ENCODE results near the gene STK32B.
"Not testable (repeated sequence)": the region's sequence is repeated elsewhere in the genome, so short reads cannot be mapped to it uniquely, and the experiment has no call there.

Gene STK32B

DNA sequence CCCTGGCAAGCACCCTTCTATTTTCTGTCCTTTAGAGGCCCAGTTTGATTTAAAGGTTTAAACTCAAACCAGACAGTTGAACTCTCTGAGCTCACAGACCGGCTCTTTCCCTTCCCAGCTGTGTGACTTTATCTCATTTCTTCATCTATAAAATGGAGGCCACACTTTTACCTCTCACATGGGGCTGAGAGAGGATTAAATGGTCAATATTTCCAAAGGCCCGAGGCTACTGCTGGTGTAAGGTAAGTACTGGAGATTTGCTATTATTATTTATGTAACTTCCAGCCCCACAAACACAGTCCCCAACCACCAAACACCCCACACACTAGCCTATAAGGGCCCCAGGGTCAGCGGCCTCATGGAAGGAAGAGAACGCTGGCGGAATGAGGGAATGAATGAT, 18.5 kb upstream of the STK32B start:
- no peak for DNase-seq

DNA sequence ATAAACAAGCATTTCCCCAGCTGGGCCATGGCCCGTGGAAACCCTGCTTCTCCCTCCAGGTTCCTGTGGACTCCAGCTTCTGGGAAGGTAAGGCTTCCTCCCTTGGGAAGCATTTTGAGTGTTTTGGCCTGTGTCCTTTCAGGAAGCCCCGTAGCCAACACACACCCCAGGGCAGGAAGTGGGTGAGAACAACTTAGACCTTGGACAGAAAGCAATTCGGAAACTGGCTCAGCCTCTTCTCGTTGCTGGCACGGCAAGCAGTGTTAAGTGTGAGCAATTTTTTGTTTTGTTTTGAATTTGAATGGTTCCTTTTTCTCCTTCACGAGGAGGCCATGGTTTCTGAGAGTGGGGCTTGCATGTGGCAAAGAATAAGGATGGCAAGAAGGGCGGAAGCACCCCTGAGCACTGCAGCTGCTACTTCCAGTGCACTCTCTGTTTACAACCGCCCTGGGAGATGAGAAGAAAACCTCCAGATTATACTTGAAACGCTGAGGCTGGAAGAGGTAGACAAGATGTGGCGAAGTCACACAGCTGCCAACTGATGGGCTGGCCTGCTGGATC, 17.9 kb upstream of the STK32B start:
- no peak for DNase-seq

GRCh38 chr4:5034206-5034605, 17.1 kb upstream of the STK32B start:
- no peak for DNase-seq

GRCh38 chr4:5036239-5036638, 15.0 kb upstream of the STK32B start:
- no peak for DNase-seq

DNA sequence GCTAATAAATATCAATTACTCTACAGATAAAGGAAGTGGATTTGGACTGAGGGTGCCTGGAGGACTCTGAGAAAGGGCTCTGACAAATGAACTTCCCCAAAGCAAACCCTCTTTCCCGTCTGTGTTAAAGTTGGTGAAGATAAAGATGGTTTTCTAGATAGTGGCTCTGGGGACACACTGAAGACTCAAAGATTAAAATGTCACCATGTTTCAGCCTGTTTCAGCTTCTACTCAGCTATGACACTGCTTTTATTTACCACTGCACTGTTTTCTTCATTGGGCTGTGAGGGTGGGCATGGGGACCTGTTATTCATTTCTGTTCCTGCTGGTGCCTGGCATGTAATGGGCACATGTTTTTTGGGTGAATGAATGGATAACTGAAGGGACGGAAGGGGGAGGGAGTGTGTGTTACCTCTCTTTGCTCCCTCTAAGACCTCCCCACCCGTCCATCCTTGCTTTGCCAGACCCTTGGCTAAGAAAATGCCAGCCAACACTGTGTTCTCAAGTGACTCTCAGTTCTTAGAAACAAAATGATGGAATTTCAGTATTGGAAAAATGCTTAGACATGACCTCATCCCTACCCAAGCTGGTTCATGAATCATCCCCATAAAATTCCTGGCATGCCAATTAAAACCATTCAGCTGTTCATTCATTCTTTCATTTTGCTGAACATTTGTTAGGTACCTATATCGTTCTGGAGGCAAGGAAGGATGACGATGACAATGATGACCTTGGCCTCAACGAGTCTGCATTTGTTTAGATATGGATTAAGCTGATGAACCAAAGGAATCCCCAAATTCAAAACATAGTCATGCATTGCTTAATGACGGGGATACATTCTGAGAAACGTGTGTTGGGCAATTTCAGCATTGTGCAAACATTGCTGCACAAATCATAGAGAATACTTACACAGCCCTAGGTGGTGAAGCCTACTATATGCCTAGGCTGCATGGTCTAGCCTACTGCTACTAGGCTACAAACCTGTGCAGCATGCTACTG, 13.4 kb upstream of the STK32B start:
- no peak for DNase-seq

- no peak for DNase-seq
Observed at GRCh38 chr4:5039800-5040199, 11.5 kb upstream of the STK32B start.

GRCh38 chr4:5040856-5041620, 10.2 kb upstream of the STK32B start:
- no peak for DNase-seq

- no peak for DNase-seq
Observed at GRCh38 chr4:5041699-5042098, 9.6 kb upstream of the STK32B start.

DNA sequence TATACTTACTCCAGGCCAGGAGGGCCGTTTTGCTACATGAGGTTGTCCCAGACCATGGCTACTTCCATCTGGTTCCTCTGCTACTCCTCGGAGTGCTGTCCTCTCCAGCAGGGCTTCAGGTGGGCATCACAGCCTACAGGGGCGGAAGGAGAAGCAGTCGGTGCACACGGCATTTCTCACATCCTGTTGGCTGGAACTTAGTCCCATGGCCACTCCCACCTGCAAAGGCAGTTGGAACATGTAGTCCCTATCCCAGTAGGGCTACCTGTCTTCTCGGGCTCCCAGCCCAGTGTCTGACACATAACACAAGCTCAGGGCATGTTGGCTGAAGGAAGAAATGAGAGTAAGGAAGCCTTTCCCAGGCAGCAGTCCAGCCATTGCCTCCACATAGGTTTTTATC, 7.7 kb upstream of the STK32B start:
- no peak for DNase-seq

- DNase-seq: no peak
Observed at GRCh38 chr4:5044341-5044740, 6.9 kb upstream of the STK32B start.

DNA sequence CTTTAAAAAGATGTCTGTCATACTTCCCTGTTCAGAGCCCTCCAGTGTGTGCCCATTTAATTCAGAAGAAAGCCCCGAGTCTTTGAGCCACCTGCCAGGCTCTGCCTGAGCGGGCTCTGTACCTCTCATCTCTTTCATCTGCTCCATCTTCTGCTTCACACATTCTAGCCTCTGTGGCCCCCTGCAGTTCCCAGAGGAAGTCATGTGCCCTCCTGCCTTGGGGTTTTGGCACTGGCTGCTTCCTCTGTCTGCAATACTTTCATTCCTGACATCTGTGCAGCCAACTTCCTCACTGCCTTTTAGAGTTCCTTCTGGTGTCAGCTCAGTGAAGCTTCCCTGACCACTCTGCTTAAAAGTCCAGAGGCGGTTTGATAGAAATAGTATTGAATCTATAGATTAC, 6.2 kb upstream of the STK32B start:
- no peak for DNase-seq

DNA sequence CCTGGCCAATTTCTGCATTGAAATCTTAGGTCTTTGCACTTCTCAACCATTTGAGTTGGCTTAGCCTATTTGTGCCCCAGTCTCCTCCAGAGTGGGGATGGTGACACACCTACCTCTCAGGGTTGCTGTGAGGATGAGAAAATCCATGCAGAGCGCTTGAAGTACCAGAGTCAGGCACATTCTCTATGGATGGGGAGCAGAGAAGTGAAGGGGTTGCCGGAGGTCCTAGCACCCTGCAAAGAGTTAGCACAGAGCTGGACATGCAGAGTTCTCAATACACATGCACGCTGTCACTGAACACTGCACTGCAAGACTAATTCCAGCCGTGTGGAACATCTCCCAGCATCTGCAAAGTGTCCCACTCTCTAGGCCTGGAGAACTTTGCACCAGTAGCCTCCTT, 2.6 kb upstream of the STK32B start:
- DNase-seq: no peak

- DNase-seq: no peak
Observed at GRCh38 chr4:5050520-5051277, 581 bp upstream of the STK32B start.

GRCh38 chr4:5052204-5052702, 973 bp downstream of the STK32B start:
- no peak for DNase-seq

GRCh38 chr4:5052726-5053425, 1.6 kb downstream of the STK32B start:
- no peak for DNase-seq

DNA sequence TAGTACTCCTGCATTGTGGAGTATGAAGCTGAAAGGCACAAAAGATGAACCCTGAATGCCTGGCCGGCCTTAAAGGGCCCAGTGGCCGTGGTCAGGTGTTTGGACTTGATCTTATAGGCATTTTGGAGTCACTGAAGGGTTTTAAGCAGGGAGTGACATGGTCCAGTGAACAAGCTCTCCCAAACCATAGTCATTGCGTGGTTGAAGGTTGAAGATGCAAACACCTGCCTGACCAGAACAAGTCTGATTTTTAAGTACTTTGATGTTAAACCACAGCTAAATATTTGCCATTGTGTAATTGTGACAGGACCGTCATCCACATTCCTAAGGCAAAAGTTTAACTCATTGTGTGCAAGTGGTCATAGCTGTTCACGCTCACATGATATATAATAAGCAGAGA, 3.3 kb downstream of the STK32B start:
- no peak for DNase-seq

GRCh38 chr4:5055411-5055810, 4.1 kb downstream of the STK32B start:
- DNase-seq: no peak

GRCh38 chr4:5066101-5066500, 14.8 kb downstream of the STK32B start:
- no peak for DNase-seq

DNA sequence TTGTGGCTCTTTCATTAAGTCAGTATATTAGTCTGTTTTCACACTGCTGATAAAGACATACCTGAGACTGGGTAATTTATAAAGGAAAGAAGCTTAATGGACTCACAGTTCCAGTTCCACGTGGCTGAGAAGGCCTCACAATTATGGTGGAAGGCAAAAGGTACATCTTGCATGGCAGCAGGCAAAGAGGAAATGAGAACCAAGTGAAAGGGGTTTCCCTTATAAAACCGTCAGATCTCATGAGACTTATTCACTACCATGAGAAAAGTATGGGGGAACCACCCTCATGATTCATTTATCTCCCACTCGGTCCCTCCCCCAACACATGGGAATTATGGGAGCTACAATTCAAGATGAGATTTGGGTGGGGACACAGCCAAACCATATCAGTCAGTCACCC, 15.7 kb downstream of the STK32B start:
- DNase-seq: not testable (repeated sequence)

- no peak for DNase-seq
Observed at GRCh38 chr4:5067908-5068307, 16.6 kb downstream of the STK32B start.

GRCh38 chr4:5069901-5070300, 18.6 kb downstream of the STK32B start:
- DNase-seq: no peak

- no peak for DNase-seq
Observed at GRCh38 chr4:5072948-5073347, 21.7 kb downstream of the STK32B start.
